PFSK-1 (cell line): ENCODE measurements around the gene HHIPL2.

Experiments
- FOXP2 ChIP-seq: optimal IDR thresholded peaks from 2 replicates; pipeline ENCODE3; 2011; ENCODE audit warnings: borderline replicate concordance, control low read depth, inconsistent platforms; ENCODE audit not compliant: insufficient read depth; ENCODE audit errors: extremely low read length, extremely low read depth
- POLR2AphosphoS5 ChIP-seq: IDR thresholded peaks from 2 replicates; pipeline ENCODE4 v1.6.1; 2012; ENCODE audit warnings: low read depth, mild to moderate bottlenecking, control low read depth, low read length, moderate library complexity
- SIN3A ChIP-seq: IDR thresholded peaks from 2 replicates; pipeline ENCODE4 v1.6.1; 2012; ENCODE audit warnings: mild to moderate bottlenecking, low read length, moderate library complexity, borderline replicate concordance; ENCODE audit not compliant: insufficient read depth
- TAF1 ChIP-seq: IDR thresholded peaks from 2 replicates; pipeline ENCODE4 v1.6.1; 2012; ENCODE audit warnings: low read length, control low read depth, borderline replicate concordance; ENCODE audit not compliant: insufficient read depth
- TF ChIP-seq, protein P1 (sequence below), 2 experiments: IDR thresholded peaks; 2 replicates each; pipeline versions ENCODE4 v1.6.1 to v1.8.0; 2011 to 2012; ENCODE audit warnings: low read depth in 2 of 2, low read length in 2 of 2, control low read depth in 1 of 2, inconsistent platforms in 1 of 2, mild to moderate bottlenecking in 1 of 2, moderate library complexity in 1 of 2; ENCODE audit not compliant: insufficient read depth in 1 of 2

Gene HHIPL2

DNA sequence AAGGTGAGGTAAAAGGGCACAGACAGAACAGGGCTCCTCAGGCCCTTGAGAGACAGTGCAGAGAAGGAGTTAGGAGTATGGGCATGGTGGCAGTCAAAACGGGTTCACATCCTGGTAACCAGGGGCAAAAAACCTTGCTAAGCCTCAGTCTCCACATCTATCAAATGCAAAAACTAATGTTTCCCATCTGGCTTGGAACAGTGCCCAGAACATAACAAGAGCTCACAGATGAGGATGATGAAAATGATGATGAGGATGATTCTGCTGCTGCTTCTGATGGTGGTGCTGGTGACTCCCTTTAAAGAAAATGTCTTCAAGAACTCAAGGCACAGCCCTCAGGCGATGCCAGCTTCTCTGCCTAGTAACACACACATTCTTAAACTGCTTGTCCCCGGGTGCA is 24.1 kb downstream of the HHIPL2 start:
- TF ChIP-seq TAF1 (no peak), POLR2AphosphoS5 (no peak), FOXP2 (no peak), SIN3A (no peak)
- TF ChIP-seq, protein P1, sequence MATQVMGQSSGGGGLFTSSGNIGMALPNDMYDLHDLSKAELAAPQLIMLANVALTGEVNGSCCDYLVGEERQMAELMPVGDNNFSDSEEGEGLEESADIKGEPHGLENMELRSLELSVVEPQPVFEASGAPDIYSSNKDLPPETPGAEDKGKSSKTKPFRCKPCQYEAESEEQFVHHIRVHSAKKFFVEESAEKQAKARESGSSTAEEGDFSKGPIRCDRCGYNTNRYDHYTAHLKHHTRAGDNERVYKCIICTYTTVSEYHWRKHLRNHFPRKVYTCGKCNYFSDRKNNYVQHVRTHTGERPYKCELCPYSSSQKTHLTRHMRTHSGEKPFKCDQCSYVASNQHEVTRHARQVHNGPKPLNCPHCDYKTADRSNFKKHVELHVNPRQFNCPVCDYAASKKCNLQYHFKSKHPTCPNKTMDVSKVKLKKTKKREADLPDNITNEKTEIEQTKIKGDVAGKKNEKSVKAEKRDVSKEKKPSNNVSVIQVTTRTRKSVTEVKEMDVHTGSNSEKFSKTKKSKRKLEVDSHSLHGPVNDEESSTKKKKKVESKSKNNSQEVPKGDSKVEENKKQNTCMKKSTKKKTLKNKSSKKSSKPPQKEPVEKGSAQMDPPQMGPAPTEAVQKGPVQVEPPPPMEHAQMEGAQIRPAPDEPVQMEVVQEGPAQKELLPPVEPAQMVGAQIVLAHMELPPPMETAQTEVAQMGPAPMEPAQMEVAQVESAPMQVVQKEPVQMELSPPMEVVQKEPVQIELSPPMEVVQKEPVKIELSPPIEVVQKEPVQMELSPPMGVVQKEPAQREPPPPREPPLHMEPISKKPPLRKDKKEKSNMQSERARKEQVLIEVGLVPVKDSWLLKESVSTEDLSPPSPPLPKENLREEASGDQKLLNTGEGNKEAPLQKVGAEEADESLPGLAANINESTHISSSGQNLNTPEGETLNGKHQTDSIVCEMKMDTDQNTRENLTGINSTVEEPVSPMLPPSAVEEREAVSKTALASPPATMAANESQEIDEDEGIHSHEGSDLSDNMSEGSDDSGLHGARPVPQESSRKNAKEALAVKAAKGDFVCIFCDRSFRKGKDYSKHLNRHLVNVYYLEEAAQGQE (IDR thresholded peaks at IDR 0.05; ENCODE audit: insufficient read depth in 1 of 2, low read depth in 2 of 2, low read length in 2 of 2): no peak

DNA sequence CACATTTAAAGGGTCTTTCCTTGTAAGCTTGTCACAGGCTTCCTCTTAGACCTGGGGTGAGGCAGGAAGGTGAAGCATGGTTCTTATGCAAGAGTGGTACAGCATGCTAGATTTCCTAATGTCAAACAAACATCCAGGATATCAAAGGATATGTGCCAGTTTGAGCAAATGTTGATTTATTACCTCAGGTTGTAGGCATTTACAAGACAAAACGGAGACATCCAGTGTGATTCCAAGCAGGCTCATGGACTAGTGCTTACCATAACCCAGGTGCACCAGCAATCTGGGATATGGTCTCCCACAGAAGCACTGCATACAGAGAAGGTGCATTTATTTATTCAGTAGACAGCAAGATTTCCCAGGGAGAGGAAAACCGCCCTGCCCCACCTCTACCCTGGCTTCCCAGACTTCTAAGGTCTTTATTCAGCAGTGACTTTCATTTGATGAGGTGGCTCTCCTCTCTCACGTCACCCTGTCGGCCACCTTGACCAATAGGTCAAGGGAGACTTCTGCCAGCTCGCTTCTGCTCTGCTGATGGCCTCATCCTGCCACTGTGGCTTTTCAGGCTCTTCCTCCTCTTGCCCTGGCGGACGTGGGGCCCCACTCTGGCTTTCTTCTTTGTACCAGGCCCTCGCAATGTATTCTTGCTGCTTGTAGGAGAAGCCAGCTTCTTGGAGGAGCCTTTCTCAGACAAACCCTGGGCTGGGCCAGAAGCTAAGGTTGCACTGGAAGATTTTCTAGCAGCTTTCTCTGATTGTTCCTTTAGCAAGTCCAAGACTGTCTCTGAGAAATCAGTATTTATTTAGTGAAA is 25.6 kb downstream of the HHIPL2 start:
- TF ChIP-seq SIN3A (no peak), FOXP2 (no peak), POLR2AphosphoS5 (no peak), TAF1 (no peak)
- TF ChIP-seq, protein P1 (IDR thresholded peaks at IDR 0.05; ENCODE audit: insufficient read depth in 1 of 2, low read depth in 2 of 2, low read length in 2 of 2): no peak

DNA sequence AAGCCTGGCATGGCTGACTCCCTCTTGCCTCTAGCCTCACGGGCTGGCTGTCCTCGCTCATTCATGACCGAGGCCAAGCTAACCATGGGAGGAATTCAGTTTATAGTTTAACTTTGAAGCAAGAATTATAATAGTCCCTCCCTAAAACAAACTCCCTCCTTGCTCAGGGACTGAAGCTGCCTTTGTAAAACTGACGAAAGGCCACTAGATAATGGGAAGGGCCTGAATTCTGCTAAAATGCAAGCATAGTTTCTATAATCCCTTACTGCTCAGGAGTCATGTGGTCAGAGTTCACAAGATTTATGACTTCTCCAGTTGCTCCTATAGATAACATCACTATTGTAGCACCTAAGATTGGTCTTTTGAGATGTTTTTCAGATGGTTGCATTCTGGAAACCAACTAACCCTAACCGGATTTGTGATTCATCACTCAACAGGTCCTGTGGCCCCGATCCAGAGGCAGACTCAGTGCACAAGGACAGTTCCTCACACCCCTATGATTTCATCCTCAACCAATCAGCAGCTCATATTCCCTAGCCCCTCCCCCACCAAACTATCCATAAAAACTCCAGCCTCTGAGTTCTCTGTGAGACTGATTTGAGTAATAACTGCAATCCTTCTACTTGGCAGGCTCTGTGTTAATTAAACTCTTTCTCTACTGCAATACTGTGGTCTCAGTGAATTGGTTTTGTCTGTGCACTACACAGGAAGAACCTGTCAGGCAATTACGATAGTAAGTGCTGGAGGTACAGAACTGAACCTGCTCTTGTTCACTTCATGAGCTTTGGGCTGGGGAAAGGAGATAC is 26.4 kb downstream of the HHIPL2 start:
- no peak for TF ChIP-seq TAF1
- no peak for TF ChIP-seq POLR2AphosphoS5
- no peak for TF ChIP-seq SIN3A
- TF ChIP-seq FOXP2: no peak
- TF ChIP-seq, protein P1 (IDR thresholded peaks at IDR 0.05; ENCODE audit: insufficient read depth in 1 of 2, low read depth in 2 of 2, low read length in 2 of 2): no peak
